Ramos (cell line): ENCODE measurements around the gene LCN6.

Source experiments
- in situ Hi-C: fragments of 300-500 bp; cut with MboI; formaldehyde crosslinking; loops from one replicate; pipeline ENCODE4 v1.14.3; 2022; ENCODE audit warnings: low sequenced_read_pairs; ENCODE audit not compliant: unreplicated experiment

The LCN6 gene

GRCh38 chr9:136748201-136748600 is at the start of gene LCN6:
LCN6 (minus strand) TSS chr9:136748525; CDS start chr9:136748483, 42 bp downstream.
- in situ Hi-C loops, result no loop called here

GRCh38 chr9:136796775-136797347 is 48.5 kb upstream of the LCN6 start:
- in situ Hi-C loops, result loop anchor here (25.0 kb wide), 2 partner anchors 440 to 665 kb away; partner anchors contain the start of genes CYSRT1, NSMF, RNF224 and SLC34A3

- in situ Hi-C loops, result loop anchor here (25.0 kb wide), 2 partner anchors 441 to 666 kb away; partner anchors contain the start of genes CYSRT1, NSMF, RNF224 and SLC34A3
Observed at GRCh38 chr9:136796238-136796774, 48.0 kb upstream of the LCN6 start, which contains the start of gene CCDC183. CCDC183 (plus strand) TSS chr9:136796338; CDS start chr9:136796398, 60 bp downstream.

- in situ Hi-C loops, result loop anchor here (5.0 to 25.0 kb wide), 3 partner anchors 242 to 667 kb away; partner anchors contain the start of genes CYSRT1, NSMF, RNF224 and SLC34A3
Observed at GRCh38 chr9:136795000-136795348, 46.6 kb upstream of the LCN6 start.

GRCh38 chr9:136794281-136794999 is 46.1 kb upstream of the LCN6 start:
- in situ Hi-C loops, result loop anchor here (5.0 to 25.0 kb wide), 3 partner anchors 243 to 668 kb away; partner anchors contain the start of genes CYSRT1, NSMF, RNF224 and SLC34A3

GRCh38 chr9:136793086-136793946 is 45.0 kb upstream of the LCN6 start:
- in situ Hi-C loops, result loop anchor here (5.0 to 25.0 kb wide), 3 partner anchors 244 to 669 kb away; partner anchors contain the start of genes CYSRT1, NSMF, RNF224 and SLC34A3

GRCh38 chr9:136792321-136793085 is 44.2 kb upstream of the LCN6 start:
- in situ Hi-C loops, result loop anchor here (5.0 to 25.0 kb wide), 3 partner anchors 245 to 670 kb away; partner anchors contain the start of genes CYSRT1, NSMF, RNF224 and SLC34A3

- in situ Hi-C loops, result loop anchor here (5.0 to 25.0 kb wide), 3 partner anchors 246 to 671 kb away; partner anchors contain the start of genes CYSRT1, NSMF, RNF224 and SLC34A3
Observed at GRCh38 chr9:136791516-136792276, 43.4 kb upstream of the LCN6 start.

- in situ Hi-C loops, result loop anchor here (5.0 to 25.0 kb wide), 3 partner anchors 246 to 671 kb away; partner anchors contain the start of genes CYSRT1, NSMF, RNF224 and SLC34A3
Observed at GRCh38 chr9:136790640-136791515, 42.6 kb upstream of the LCN6 start, which contains the start of gene TMEM141. TMEM141 (plus strand) TSS chr9:136791344; CDS start chr9:136791371, 27 bp downstream.

GRCh38 chr9:136789523-136789937 is 41.2 kb upstream of the LCN6 start:
- in situ Hi-C loops, result loop anchor here (25.0 kb wide), 2 partner anchors 448 to 673 kb away; partner anchors contain the start of genes CYSRT1, NSMF, RNF224 and SLC34A3

- in situ Hi-C loops, result loop anchor here (25.0 kb wide), 2 partner anchors 448 to 673 kb away; partner anchors contain the start of genes CYSRT1, NSMF, RNF224 and SLC34A3
Observed at GRCh38 chr9:136788644-136789522, 40.6 kb upstream of the LCN6 start.

GRCh38 chr9:136787690-136788400 is 39.5 kb upstream of the LCN6 start:
- in situ Hi-C loops, result loop anchor here (25.0 kb wide), 2 partner anchors 449 to 674 kb away; partner anchors contain the start of genes CYSRT1, NSMF, RNF224 and SLC34A3

- in situ Hi-C loops, result loop anchor here (25.0 kb wide), 2 partner anchors 450 to 675 kb away; partner anchors contain the start of genes CYSRT1, NSMF, RNF224 and SLC34A3
Observed at GRCh38 chr9:136786983-136787382, 38.7 kb upstream of the LCN6 start.

- in situ Hi-C loops, result loop anchor here (25.0 kb wide), 2 partner anchors 451 to 676 kb away; partner anchors contain the start of genes CYSRT1, NSMF, RNF224 and SLC34A3
Observed at GRCh38 chr9:136786451-136786850, 38.1 kb upstream of the LCN6 start.
